CD4-positive, alpha-beta T cell treated with Interleukin-17A for 1 hour (primary cell): Measurements from ENCODE around the gene EIF1B.

Source experiments
- DNase-seq: peaks from one replicate; pipeline ENCODE4 v3.0.0-alpha.2; 2020

The EIF1B gene

GRCh38 chr3:40355410-40355809 lies 45.9 kb downstream of the EIF1B start:
- DNase-seq, result no peak

DNA sequence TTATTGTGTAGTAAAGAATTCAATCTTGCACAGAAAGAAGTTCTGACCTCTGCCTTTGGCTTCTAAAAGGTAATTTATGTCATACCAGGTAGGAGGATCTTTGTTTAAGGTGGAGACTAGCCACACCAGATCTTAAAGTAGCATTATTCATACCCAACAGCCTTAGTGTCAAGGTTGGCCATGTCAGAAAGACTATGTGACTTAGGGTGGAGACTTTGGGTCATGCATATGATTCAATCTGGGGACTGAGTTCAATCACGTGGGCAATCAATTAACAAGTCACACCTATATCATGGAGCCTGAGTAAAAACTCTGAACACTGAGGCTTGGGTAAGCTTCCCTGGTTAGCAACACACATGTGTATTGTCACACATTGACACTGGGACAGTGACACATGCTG lies 48.9 kb downstream of the EIF1B start:
- DNase-seq, result no peak
